HFF-Myc (cell line): ENCODE data around the gene ENTPD8.
"Not testable (repeated sequence)": the region's sequence is repeated elsewhere in the genome, so short reads cannot be mapped to it uniquely, and the experiment has no call there.

ENCODE experiments used
- DNase-seq: peaks from one replicate; pipeline ENCODE4 v3.0.0-alpha.2; 2011; ENCODE audit warnings: low read depth; ENCODE audit errors: extremely low read depth
- H3K4me3 ChIP-seq: replicated peaks from 2 replicates; pipeline ENCODE4 v1.5.1; 2011; ENCODE audit warnings: low read depth, mild to moderate bottlenecking, control low read depth, low read length
- TF ChIP-seq, protein P1 (sequence below): IDR thresholded peaks from 2 replicates; pipeline ENCODE4 v1.5.1; 2012; ENCODE audit warnings: mild to moderate bottlenecking, low read depth, low read length, control low read depth; ENCODE audit errors: missing control alignments

Gene ENTPD8

DNA sequence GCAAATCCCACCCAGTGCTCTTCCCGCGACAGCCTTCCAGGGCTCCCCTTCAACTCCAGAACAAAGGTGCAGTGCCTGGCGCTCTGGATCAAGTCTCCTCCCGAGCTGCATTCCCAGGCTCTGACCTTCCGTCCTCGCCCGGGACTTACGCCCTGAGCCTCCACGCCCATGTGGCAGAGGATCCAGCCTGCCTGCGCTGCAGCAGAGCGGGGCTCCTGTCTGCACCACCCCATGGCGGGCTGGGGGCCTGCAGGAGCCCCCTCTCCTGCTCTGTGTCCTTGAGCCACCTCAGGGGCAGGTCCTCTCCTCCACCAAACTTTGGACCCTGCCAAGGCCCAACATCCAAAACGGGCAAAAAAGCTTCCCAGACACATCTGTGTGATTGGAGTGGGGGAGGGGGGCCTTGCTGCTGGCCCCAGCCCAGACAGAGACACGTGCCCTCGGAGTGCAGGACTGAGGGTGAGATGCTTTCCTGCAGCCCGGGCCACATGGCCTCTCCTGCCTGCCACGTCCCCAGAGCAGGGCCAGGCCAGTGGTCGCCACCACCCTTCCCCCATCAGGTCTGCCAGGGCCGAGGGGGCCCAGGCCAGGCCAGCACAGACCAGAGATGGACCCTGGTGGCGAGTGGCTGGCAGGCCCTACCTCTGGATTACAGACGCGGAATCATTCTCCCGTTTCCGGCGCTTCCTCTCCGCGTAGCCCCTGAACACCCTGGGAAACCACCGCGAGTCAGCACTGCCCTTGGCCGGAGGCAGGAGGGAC lies 13.6 kb upstream of the ENTPD8 start:
- TF ChIP-seq, protein P1, sequence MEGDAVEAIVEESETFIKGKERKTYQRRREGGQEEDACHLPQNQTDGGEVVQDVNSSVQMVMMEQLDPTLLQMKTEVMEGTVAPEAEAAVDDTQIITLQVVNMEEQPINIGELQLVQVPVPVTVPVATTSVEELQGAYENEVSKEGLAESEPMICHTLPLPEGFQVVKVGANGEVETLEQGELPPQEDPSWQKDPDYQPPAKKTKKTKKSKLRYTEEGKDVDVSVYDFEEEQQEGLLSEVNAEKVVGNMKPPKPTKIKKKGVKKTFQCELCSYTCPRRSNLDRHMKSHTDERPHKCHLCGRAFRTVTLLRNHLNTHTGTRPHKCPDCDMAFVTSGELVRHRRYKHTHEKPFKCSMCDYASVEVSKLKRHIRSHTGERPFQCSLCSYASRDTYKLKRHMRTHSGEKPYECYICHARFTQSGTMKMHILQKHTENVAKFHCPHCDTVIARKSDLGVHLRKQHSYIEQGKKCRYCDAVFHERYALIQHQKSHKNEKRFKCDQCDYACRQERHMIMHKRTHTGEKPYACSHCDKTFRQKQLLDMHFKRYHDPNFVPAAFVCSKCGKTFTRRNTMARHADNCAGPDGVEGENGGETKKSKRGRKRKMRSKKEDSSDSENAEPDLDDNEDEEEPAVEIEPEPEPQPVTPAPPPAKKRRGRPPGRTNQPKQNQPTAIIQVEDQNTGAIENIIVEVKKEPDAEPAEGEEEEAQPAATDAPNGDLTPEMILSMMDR, result no peak
- no peak overlapping the region for H3K4me3 ChIP-seq
- no peak for DNase-seq

DNA sequence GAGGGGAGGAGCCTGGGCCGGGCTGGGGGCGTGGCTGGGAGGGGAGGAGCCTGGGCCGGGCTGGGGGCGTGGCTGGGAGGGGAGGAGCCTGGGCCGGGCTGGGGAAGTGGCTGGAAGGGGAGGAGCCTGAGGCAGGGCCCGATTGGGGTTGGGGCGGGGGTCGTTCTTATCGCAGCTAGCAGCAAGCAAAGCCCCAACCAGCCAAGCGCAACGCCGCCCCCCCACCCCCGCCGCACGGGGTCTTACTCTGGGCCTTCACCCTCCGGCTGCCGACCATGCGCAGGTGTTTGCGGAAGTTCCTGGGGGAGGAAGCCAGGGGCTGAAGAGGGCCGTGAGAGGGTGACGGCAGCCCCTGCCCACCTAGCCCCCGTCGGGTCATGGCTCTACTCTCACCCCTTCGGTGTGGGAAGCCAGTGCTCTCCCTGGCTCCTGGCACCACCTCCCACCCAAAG lies 13.0 kb upstream of the ENTPD8 start:
- DNase-seq, result no peak
- TF ChIP-seq, protein P1, result no peak
- no peak overlapping the region for H3K4me3 ChIP-seq

DNA sequence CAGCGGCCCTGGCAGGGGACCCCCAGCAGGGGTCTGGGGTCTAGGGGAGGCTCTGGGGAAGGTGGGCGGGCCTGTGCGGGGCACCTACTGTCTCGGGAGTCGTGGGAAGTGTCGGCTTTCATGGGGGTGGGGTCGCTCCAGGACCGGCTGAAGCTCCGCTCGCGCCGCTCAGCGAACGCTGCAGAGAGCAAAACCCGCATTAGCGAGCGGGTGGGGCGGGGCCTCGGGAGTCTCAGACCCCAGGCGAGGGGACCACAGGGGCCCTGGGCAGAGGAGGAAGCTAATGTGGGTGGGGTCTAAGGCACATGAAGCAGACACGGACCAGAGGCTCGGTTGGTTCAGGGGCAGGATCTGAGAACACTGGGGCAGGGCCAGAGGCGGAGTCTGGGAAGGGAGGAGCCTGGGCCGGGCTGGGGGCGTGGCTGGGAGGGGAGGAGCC lies 12.5 kb upstream of the ENTPD8 start:
- DNase-seq, result no peak
- TF ChIP-seq, protein P1, result no peak
- no peak overlapping the region for H3K4me3 ChIP-seq

DNA sequence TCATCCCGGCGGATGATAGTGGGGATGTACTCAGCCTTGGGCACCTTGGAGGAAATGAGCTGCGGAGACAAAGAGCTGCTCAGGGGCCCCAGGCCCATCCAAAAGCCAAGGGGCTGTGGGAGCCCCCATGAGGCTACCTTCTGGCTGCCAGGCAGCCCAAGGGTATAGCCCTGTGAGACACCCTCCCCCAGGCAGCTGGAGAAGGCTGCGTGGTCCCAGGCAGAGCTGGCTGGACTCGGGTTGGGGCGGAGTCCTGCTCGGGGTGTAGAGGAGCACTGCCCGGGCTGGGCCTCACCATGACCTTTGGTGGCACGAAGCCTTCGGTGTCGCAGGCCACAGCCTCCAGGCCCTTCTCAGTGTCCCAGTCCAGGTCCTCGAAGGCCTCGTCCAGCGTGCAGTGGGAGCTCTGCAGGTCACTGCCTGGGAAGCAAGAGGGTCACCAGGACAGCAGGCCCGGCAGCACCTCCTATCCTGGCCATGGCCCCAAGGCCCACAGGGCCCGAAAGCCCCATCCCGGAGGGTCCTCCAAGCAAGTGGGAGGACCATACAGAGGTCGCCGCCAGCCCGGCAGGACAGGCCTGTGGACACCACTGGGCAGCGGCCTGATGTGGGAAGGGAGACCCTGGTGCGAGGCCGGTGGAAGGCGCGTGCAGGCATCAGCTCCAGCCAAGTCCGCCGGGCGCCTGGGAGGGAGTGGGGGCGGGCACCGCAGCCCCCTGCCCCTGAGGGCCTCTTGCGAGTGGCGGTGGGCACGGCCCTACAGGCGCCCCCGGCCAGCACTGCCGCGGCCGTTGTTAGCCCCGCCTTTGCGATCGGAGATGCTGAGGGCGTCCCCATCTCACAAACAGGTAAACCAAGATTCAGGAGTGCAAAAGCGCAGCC lies 11.8 kb upstream of the ENTPD8 start:
- H3K4me3 ChIP-seq, result no peak overlapping the region
- TF ChIP-seq, protein P1, result no peak
- DNase-seq, result no peak

DNA sequence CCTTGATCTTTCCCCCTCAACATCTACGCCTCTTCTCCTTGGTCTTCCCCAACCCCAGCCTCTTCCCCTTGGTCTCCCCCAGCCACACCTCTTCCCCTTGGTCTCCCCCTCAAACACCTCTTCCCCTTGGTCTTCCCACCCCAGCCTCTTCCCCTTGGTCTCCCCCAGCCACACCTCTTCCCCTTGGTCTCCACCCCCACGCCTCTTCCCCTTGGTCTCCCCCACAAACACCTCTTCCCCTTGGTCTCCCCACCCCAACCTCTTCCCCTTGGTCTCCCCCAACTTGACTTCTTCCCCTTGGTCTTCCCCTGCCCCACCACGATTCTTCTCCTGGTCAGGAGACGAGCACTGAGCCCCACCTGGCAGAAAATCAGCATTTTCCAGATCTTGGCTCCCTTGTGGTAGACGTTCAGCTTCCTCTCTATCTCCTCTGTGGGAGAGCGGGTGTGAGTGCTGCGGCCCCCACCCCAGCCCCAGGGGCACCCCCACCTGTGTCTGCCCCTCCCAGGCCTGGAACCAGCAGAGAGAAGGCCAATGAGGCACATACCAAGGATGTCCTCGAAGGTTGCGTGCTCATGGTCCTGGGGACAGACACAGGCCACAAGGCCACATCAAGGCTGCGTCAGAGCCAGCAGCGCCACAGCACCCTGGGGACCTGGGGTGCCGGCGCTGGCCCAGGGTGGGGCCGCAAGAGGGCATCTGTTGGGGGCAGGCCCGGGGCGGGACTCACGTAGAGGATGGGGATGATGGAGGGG lies 11.0 kb upstream of the ENTPD8 start:
- DNase-seq, result no peak
- H3K4me3 ChIP-seq, result no peak overlapping the region
- TF ChIP-seq, protein P1, result no peak

DNA sequence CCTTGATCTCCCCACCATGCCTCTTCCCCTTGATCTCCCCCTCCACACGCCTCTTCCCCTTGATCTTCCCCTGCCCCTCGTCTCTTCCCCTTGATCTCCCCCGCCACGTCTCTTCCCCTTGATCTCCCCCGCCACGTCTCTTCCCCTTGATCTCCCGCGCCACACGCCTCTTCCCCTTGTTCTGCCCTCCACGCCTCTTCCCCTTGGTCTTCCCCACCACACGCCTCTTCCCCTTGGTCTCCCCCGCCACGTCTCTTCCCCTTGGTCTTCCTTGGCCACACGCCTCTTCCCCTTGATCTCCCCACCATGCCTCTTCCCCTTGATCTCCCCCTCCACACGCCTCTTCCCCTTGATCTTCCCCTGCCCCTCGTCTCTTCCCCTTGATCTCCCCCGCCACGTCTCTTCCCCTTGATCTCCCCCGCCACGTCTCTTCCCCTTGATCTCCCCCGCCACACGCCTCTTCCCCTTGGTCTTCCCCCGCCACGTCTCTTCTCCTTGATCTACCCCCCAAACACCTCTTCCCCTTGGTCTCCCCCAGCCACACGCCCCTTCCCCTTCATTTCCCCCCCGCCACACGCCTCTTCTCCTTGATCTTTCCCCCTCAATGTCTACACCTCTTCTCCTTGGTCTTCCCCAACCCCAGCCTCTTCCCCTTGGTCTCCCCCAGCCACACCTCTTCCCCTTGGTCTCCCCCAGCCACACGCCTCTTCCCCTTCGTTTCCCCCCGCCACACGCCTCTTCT lies 10.3 kb upstream of the ENTPD8 start:
- H3K4me3 ChIP-seq, DNase-seq: not testable (repeated sequence)

DNA sequence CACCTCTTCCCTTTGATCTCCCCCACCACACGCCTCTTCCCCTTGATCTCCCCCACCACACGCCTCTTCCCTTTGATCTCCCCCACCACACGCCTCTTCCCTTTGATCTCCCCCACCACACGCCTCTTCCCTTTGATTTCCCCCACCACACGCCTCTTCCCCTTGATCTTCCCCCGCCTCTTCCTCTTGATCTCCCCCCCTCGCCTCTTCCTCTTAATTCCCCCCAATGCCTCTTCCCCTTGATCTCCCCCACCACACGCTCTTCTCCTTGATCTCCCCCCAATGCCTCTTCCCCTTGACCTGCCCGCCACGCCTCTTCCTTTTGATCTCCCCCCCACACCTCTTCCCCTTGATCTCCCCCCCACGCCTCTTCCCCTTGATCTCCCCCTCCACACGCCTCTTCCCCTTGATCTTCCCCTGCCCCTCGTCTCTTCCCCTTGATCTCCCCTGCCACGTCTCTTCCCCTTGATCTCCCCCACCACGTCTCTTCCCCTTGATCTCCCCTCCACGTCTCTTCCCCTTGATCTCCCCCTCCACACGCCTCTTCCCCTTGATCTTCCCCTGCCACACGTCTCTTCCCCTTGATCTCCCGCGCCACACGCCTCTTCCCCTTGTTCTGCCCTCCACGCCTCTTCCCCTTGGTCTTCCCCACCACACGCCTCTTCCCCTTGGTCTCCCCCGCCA lies 9.5 kb upstream of the ENTPD8 start:
- not testable (repeated sequence) for DNase-seq, H3K4me3 ChIP-seq
